Left lung (tissue), 10 donors: Measurements from ENCODE around the gene ATP1A3. TPM values are rescaled to one million over a fixed set of nuclear protein-coding genes. Genes with fewer than 3 reads are reported as not detected.
A peak's percentile ranks its signal among the peaks of the same experiment; 100 is the strongest.

Experiments used
- ATAC-seq: fragments of 200-7000 bp; cut with Tn5 transposase; one replicate; pipeline ENCODE4 v1.9.1; 2020; ENCODE audit warnings: moderate library complexity
- DNase-seq, 4 donors: peaks; one replicate each; pipeline ENCODE4 v3.0.0-alpha.2; 2013 to 2020
- H3K27ac ChIP-seq, 2 donors: fragments of 200-600 bp; sonication (generic) in 1 of 2; one replicate each; pipeline versions ENCODE4 v1.5.0 to v1.8.0; 2020 to 2021
- H3K27me3 ChIP-seq, 2 donors: fragments of 200-600 bp; sonication (generic) in 1 of 2; one replicate each; pipeline versions ENCODE4 v1.5.0 to v1.8.0; 2020 to 2021
- H3K36me3 ChIP-seq, 2 donors: fragments of 200-600 bp; sonication (generic) in 1 of 2; one replicate each; pipeline versions ENCODE4 v1.5.0 to v1.8.0; 2020 to 2021
- H3K4me1 ChIP-seq, 2 donors: fragments of 200-600 bp; one replicate each; pipeline ENCODE4 v1.8.0; 2021
- H3K4me3 ChIP-seq, 2 donors: fragments of 200-600 bp; sonication (generic) in 1 of 2; one replicate each; pipeline versions ENCODE4 v1.5.0 to v1.8.0; 2020 to 2021; ENCODE audit warnings: mild to moderate bottlenecking in 1 of 2
- H3K9me3 ChIP-seq, 2 donors: fragments of 200-600 bp; sonication (generic) in 1 of 2; one replicate each; pipeline versions ENCODE4 v1.5.0 to v1.8.0; 2020 to 2021
- CTCF ChIP-seq, 2 donors: fragments of 200-600 bp; sonication (generic) in 1 of 2; IDR thresholded peaks; one replicate each; pipeline versions ENCODE4 v1.5.0 to v1.8.0; 2021; ENCODE audit warnings: antibody characterized with exemption in 2 of 2
- intact Hi-C, 2 donors: fragments of 100-400 bp; cut with DNase I; formaldehyde crosslinking; loops; one replicate each; pipeline versions ENCODE4 v1.11.2 to v1.14.2; 2022
- polyA plus RNA-seq, 6 donors: library from polyadenylated mRNA; unstranded; fragments of 120-200 nt; gene quantifications; one replicate each; pipeline ENCODE4 v1.2.1, GENCODE V29; 2013; ENCODE audit not compliant: insufficient read length in 6 of 6
- total RNA-seq, 2 donors: library from RNA; stranded (reverse); fragmentation: NEBNext Ultra II Directional; extraction: Animal tissue kit (Norgen Biotek cat#: 25700); gene quantifications; one replicate each; pipeline ENCODE4 v1.2.1, GENCODE V29; 2021
- donor health status: DM: no; HTN: yes; CAD: no.
- donor health status: DM: no; HTN: no; CAD: no.

ATP1A3 gene
- total and polyA plus RNA-seq, 8 donors = 0.20 to 0.86 (median 0.40) TPM; not detected in 3

- intact Hi-C loops = no loop called here
- Histone ChIP-seq H3K4me1 (peaks cover 0 to 9% of the 10 kb centered on the region in 2 donors), H3K4me3 (no peak overlapping the region), H3K36me3 (no peaks in the 10 kb centered on the region), H3K9me3 (no peaks in the 10 kb centered on the region), H3K27ac (no peak overlapping the region), H3K27me3 (peaks cover 12 to 59% of the 10 kb centered on the region in 2 donors)
- no peak for ATAC-seq
- TF ChIP-seq CTCF (IDR thresholded peaks at IDR 0.05) = no peak
- no peak for DNase-seq
Observed at GRCh38 chr19:41990615-41991014, 3.4 kb downstream of the ATP1A3 start.

- Histone ChIP-seq H3K4me1 (peaks cover 0 to 9% of the 10 kb centered on the region in 2 donors), H3K9me3 (no peaks in the 10 kb centered on the region), H3K27ac (no peak overlapping the region), H3K27me3 (peaks cover 9 to 54% of the 10 kb centered on the region in 2 donors), H3K4me3 (no peak overlapping the region), H3K36me3 (no peaks in the 10 kb centered on the region)
- ATAC-seq (no peak), DNase-seq (no peak)
- intact Hi-C loops = no loop called here
- no peak for TF ChIP-seq CTCF (IDR thresholded peaks at IDR 0.05)
Observed at GRCh38 chr19:41990028-41990427, 4.0 kb downstream of the ATP1A3 start.

- no peak overlapping the region for H3K27ac ChIP-seq
- peaks cover 0 to 5% of the 10 kb centered on the region in 2 donors for H3K4me1 ChIP-seq
- no peak for TF ChIP-seq CTCF (IDR thresholded peaks at IDR 0.05)
- no peaks in the 10 kb centered on the region for H3K9me3 ChIP-seq
- H3K36me3 ChIP-seq = no peaks in the 10 kb centered on the region
- intact Hi-C loops = no loop called here
- no peak overlapping the region for H3K4me3 ChIP-seq
- H3K27me3 ChIP-seq = peaks cover 6 to 43% of the 10 kb centered on the region in 2 donors
- no peak for ATAC-seq
- DNase-seq = peak in 1 of 4 donors; percentile 21
Observed at GRCh38 chr19:41988947-41989346, 5.1 kb downstream of the ATP1A3 start.

GRCh38 chr19:41987141-41987860 is 6.7 kb downstream of the ATP1A3 start:
- intact Hi-C loops = no loop called here

More at GRCh38 chr19:41987141-41987860, 6.7 kb downstream of the ATP1A3 start:
- peaks cover 0 to 26% of the 10 kb centered on the region in 2 donors for H3K27me3 ChIP-seq
- H3K4me3 ChIP-seq = no peak overlapping the region
- DNase-seq (peak in 1 of 4 donors; percentile 39), ATAC-seq (no peak)
- no peaks in the 10 kb centered on the region for H3K4me1 ChIP-seq
- no peak for TF ChIP-seq CTCF (IDR thresholded peaks at IDR 0.05)
- H3K27ac ChIP-seq = no peak overlapping the region
- H3K36me3 ChIP-seq = no peaks in the 10 kb centered on the region
- no peaks in the 10 kb centered on the region for H3K9me3 ChIP-seq
